ENCODE measurements around the gene N4BP2L2. TPM values are rescaled to one million over a fixed set of nuclear protein-coding genes. Genes with fewer than 3 reads are reported as not detected.
A peak's percentile ranks its signal among the peaks of the same experiment; 100 is the strongest.

N4BP2L2 gene
- total and polyA plus RNA-seq, 8 donors = 121 to 301 (median 236) TPM

DNA sequence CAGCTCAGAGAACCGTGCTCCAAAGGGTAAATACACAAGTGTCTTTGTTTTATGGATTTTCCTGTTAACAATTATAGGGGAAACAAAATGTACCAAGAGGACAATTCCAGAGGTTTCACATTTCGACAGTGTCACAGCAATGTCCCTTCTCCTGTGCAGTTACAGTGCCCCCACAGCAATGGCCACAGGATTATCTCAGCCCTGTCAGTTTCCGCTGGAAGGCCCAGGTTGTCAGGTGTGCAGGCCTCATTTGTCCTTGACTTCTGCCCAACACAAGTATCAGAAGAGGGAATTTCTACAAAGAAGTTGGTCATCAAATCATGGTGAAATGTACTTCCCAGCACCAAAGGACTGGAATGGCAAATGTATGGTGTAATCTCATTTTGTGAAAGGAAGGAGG, 11.2 kb upstream of the N4BP2L2 start:
- Histone ChIP-seq H3K36me3 (no peaks in the 10 kb centered on the region), H3K4me3 (no peak overlapping the region), H3K9me3 (no peaks in the 10 kb centered on the region), H3K4me1 (peaks cover 0 to 4% of the 10 kb centered on the region in 2 donors), H3K27me3 (no peaks in the 10 kb centered on the region), H3K27ac (no peak overlapping the region)
- intact Hi-C loops (cut with DNase I) = no loop called here
- ATAC-seq = no peak
- TF ChIP-seq, protein P1, sequence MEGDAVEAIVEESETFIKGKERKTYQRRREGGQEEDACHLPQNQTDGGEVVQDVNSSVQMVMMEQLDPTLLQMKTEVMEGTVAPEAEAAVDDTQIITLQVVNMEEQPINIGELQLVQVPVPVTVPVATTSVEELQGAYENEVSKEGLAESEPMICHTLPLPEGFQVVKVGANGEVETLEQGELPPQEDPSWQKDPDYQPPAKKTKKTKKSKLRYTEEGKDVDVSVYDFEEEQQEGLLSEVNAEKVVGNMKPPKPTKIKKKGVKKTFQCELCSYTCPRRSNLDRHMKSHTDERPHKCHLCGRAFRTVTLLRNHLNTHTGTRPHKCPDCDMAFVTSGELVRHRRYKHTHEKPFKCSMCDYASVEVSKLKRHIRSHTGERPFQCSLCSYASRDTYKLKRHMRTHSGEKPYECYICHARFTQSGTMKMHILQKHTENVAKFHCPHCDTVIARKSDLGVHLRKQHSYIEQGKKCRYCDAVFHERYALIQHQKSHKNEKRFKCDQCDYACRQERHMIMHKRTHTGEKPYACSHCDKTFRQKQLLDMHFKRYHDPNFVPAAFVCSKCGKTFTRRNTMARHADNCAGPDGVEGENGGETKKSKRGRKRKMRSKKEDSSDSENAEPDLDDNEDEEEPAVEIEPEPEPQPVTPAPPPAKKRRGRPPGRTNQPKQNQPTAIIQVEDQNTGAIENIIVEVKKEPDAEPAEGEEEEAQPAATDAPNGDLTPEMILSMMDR (IDR thresholded peaks at IDR 0.05) = no peak
- DNase-seq = no peak

DNA sequence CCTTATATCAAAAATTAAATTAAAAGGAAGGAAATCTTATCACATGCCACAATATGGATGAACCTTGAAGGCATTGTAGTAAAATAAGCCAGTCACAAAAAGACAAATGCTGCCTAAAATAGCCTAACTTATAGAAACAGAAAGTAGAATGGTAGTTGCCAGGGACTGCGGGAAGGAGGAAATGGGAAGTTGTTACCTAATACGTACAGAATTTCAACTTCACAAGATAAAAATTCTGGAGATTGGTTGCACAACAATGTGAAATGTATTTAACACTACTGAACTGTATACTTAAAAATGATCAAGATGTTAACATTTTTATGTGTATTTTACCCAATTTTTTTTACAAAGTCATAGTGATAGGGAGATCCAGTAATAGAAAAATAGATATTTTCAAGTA, 10.2 kb upstream of the N4BP2L2 start:
- H3K9me3 ChIP-seq = no peaks in the 10 kb centered on the region
- H3K4me3 ChIP-seq = no peak overlapping the region
- H3K27ac ChIP-seq = peak overlapping the region in 1 of 2 donors; percentile 14
- ATAC-seq (peak; percentile 45), DNase-seq (no peak)
- intact Hi-C loops (cut with DNase I) = no loop called here
- H3K36me3 ChIP-seq = no peaks in the 10 kb centered on the region
- TF ChIP-seq, protein P1 (IDR thresholded peaks at IDR 0.05) = no peak
- peaks cover 0 to 4% of the 10 kb centered on the region in 2 donors for H3K4me1 ChIP-seq
- no peaks in the 10 kb centered on the region for H3K27me3 ChIP-seq

DNA sequence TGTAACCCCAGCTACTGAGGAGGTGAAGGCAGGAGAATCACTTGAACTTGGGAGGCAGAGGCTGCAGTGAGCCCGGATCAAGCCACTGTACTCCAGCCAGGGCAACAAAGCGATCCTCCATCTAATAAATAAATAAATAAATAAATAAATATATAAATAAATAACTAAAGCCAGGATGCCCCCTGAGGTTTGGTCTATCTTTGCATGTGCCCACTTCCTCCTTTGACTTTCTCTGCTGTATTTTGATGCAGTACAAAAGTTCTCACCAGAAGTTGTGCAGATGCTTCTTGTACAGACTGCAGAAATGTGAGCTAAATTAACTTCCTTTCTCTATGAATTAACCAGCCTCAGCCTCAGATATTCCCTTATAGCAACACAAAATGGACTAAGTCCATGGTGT, 6.5 kb upstream of the N4BP2L2 start:
- no peak overlapping the region for H3K4me3 ChIP-seq
- TF ChIP-seq, protein P1 (IDR thresholded peaks at IDR 0.05) = no peak
- no peaks in the 10 kb centered on the region for H3K36me3 ChIP-seq
- no peak for ATAC-seq
- no peaks in the 10 kb centered on the region for H3K27me3 ChIP-seq
- intact Hi-C loops (cut with DNase I) = no loop called here
- peaks cover 0 to 4% of the 10 kb centered on the region in 2 donors for H3K4me1 ChIP-seq
- DNase-seq = no peak
- no peaks in the 10 kb centered on the region for H3K9me3 ChIP-seq
- H3K27ac ChIP-seq = no peak overlapping the region

DNA sequence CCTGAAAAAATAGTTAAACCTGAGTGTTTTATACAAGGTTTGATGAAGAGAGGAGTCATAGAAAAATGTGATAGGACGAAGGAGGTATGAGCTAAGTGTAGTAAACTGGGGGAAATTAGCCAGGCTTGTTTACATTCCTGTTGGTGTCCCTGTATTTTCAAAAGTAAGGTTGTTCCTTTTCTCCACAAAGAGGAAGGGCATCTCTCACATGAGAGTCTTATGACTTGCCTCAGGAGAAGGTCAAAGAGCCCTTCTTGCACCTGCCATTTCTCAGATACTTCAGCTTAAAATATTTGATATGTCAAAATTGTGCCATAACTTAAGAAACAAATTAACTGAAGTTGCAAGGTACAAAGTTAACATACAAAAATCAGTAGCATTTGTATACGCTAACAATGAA, 3.6 kb upstream of the N4BP2L2 start:
- no peaks in the 10 kb centered on the region for H3K36me3 ChIP-seq
- TF ChIP-seq, protein P1 (IDR thresholded peaks at IDR 0.05) = no peak
- no peaks in the 10 kb centered on the region for H3K9me3 ChIP-seq
- no peak for DNase-seq
- peaks cover 0 to 13% of the 10 kb centered on the region in 2 donors for H3K4me1 ChIP-seq
- H3K4me3 ChIP-seq = no peak overlapping the region
- H3K27me3 ChIP-seq = no peaks in the 10 kb centered on the region
- intact Hi-C loops (cut with DNase I) = no loop called here
- no peak overlapping the region for H3K27ac ChIP-seq
- ATAC-seq = no peak

DNA sequence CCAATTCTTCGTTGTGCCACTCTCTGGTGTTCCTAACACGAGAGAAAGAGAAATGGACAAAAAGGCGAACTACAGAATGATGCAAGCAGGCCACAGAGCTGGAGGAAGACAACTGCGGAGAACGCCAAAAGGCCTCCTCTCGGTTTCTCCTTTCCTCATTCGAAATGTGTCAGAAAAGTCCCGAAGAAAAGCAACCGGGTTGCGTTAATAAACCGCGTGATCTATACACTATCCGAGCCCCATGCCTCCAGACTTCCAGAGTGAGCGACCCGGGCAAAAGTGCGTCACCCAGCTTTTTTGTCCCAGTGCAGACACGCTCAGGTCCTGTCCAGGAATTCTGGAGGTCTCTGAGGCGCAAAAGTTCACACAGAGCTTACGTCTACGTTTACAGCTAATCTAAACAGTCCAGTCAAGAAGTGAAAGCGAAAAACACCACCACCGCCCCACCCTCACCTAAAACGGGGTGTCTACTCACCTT, 413 bp downstream of the N4BP2L2 start:
- peak in 2 of 4 donors; percentile 31 to 56 for DNase-seq
- TF ChIP-seq, protein P1 (IDR thresholded peaks at IDR 0.05) = no peak
- H3K27ac ChIP-seq = peak overlapping the region; percentile 96
- peaks cover 10 to 51% of the 10 kb centered on the region in 2 donors for H3K4me1 ChIP-seq
- ATAC-seq = peak; percentile 80
- H3K4me3 ChIP-seq = peak overlapping the region; percentile 66 to 82
- peaks cover 0 to 21% of the 10 kb centered on the region in 2 donors for H3K36me3 ChIP-seq
- H3K27me3 ChIP-seq = no peaks in the 10 kb centered on the region
- intact Hi-C loops (cut with DNase I) = no loop called here
- H3K9me3 ChIP-seq = no peaks in the 10 kb centered on the region
